A549 (cell line): ENCODE data around the gene PPP1R9B.

ENCODE experiments used
- CEBPB ChIP-seq, 2 experiments: fragments of >200 bp in 1 of 2; sonication (Bioruptor Twin) in 1 of 2; formaldehyde crosslinking in 1 of 2; IDR thresholded peaks; 2 replicates each; pipeline ENCODE4 v1.6.1; 2012 to 2016
- CTCF ChIP-seq: fragments of >200 bp; sonication (Bioruptor Twin); formaldehyde crosslinking; IDR thresholded peaks from 3 replicates; pipeline ENCODE4 v1.5.1; 2016
- JUN ChIP-seq, 2 experiments: fragments of >200 bp; sonication (Bioruptor Twin); formaldehyde crosslinking; IDR thresholded peaks; 2 replicates in 1 of 2; 3 replicates in 1 of 2; pipeline ENCODE4 v1.6.1; 2016 to 2017
- KDM1A ChIP-seq: fragments of 200-600 bp; sonication (generic); IDR thresholded peaks from 2 replicates; pipeline ENCODE4 v1.6.1; 2016; ENCODE audit warnings: low read depth, mild to moderate bottlenecking
- MYC ChIP-seq: IDR thresholded peaks from 2 replicates; pipeline ENCODE4 v1.6.1; 2012; ENCODE audit warnings: mild to moderate bottlenecking, inconsistent platforms, low read length, improper control_type of control experiment, borderline replicate concordance
- NFE2L2 ChIP-seq: fragments of 150-350 bp; conservative IDR thresholded peaks from 2 replicates; pipeline ENCODE4 v1.6.1; 2014; ENCODE audit warnings: low read length
- POLR2A ChIP-seq: IDR thresholded peaks from 2 replicates; pipeline ENCODE4 v1.6.1; 2012; ENCODE audit warnings: mild to moderate bottlenecking, low read length
- POLR2AphosphoS2 ChIP-seq: conservative IDR thresholded peaks from 2 replicates; pipeline ENCODE4 v1.6.1; 2012; ENCODE audit warnings: low read length, improper control_type of control experiment, inconsistent platforms
- RAD21 ChIP-seq, 2 experiments: fragments of >200 bp in 1 of 2; sonication (Bioruptor Twin) in 1 of 2; formaldehyde crosslinking in 1 of 2; IDR thresholded peaks in 1 of 2; conservative IDR thresholded peaks in 1 of 2; 2 replicates in 1 of 2; 3 replicates in 1 of 2; pipeline ENCODE4 v1.6.1; 2012 to 2018; ENCODE audit warnings: inconsistent platforms in 1 of 2
- RNF2 ChIP-seq: fragments of 200-600 bp; sonication (generic); IDR thresholded peaks from 2 replicates; pipeline ENCODE4 v1.6.1; 2016; ENCODE audit warnings: low read depth, mild to moderate bottlenecking, antibody characterized with exemption, moderate library complexity, borderline replicate concordance
- ZC3H11A ChIP-seq: fragments of 450-650 bp; IDR thresholded peaks from 2 replicates; pipeline ENCODE4 v1.6.1; 2014; ENCODE audit warnings: antibody characterized with exemption, mild to moderate bottlenecking
- TF ChIP-seq, protein P1 (sequence below): IDR thresholded peaks from 2 replicates; pipeline ENCODE4 v1.6.1; 2012
- TF ChIP-seq, protein P2 (sequence below): fragments of 200-600 bp; sonication (generic); IDR thresholded peaks from 2 replicates; pipeline ENCODE4 v1.6.1; 2016; ENCODE audit warnings: antibody characterized with exemption, mild to moderate bottlenecking, moderate library complexity
- TF ChIP-seq, protein P3 (sequence below): fragments of 150-350 bp; IDR thresholded peaks from 2 replicates; pipeline ENCODE4 v1.6.1; 2014; ENCODE audit warnings: low read depth, mild to moderate bottlenecking, low read length

DNA sequence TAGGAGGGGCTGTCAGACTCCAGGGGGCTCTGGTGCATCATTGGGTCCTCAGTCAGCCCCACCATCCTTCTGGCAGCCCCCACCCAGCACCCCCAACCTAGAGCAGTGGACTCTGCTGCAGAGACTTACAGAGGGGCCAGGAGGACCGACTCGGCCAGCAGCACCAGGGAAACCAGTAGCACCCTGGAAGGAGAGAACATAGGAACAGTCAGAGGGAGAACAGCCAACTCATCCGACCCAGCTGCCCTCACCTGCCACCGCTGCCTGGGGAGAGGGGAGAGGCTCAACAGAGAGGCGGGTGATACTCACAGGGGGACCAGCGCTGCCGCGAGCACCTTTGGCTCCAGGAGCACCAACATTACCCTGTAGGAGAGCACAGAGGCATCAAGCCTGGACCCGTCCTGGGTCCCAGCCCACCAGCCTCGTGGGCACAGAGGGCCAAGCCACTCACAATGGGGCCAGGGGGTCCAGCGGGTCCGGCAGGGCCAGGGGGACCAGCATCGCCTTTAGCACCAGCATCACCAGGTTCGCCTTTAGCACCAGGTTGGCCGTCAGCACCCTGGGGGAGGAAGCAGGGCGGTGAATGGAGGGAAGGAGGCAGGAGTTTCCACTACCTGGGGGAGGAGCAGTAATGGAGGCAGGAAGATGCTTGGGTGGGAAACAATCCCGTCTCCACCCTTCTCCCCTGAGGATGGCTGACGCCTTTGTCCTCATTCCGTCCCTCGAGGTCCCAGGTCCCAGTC, 39.2 kb upstream of the PPP1R9B start:
- TF ChIP-seq CTCF = no peak
- TF ChIP-seq, protein P1, sequence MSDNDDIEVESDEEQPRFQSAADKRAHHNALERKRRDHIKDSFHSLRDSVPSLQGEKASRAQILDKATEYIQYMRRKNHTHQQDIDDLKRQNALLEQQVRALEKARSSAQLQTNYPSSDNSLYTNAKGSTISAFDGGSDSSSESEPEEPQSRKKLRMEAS = no peak
- TF ChIP-seq, protein P2, sequence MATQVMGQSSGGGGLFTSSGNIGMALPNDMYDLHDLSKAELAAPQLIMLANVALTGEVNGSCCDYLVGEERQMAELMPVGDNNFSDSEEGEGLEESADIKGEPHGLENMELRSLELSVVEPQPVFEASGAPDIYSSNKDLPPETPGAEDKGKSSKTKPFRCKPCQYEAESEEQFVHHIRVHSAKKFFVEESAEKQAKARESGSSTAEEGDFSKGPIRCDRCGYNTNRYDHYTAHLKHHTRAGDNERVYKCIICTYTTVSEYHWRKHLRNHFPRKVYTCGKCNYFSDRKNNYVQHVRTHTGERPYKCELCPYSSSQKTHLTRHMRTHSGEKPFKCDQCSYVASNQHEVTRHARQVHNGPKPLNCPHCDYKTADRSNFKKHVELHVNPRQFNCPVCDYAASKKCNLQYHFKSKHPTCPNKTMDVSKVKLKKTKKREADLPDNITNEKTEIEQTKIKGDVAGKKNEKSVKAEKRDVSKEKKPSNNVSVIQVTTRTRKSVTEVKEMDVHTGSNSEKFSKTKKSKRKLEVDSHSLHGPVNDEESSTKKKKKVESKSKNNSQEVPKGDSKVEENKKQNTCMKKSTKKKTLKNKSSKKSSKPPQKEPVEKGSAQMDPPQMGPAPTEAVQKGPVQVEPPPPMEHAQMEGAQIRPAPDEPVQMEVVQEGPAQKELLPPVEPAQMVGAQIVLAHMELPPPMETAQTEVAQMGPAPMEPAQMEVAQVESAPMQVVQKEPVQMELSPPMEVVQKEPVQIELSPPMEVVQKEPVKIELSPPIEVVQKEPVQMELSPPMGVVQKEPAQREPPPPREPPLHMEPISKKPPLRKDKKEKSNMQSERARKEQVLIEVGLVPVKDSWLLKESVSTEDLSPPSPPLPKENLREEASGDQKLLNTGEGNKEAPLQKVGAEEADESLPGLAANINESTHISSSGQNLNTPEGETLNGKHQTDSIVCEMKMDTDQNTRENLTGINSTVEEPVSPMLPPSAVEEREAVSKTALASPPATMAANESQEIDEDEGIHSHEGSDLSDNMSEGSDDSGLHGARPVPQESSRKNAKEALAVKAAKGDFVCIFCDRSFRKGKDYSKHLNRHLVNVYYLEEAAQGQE = no peak
- TF ChIP-seq POLR2AphosphoS2 = no peak
- TF ChIP-seq POLR2A = no peak
- no peak for TF ChIP-seq JUN (IDR thresholded peaks at IDR 0.05)
- no peak for TF ChIP-seq RAD21 (conservative IDR thresholded peaks at IDR 0.05 in 1 of 2, IDR thresholded peaks at IDR 0.05 in 1 of 2)
- no peak for TF ChIP-seq RNF2
- no peak for TF ChIP-seq ZC3H11A
- no peak for TF ChIP-seq NFE2L2
- no peak for TF ChIP-seq KDM1A
- TF ChIP-seq, protein P3, sequence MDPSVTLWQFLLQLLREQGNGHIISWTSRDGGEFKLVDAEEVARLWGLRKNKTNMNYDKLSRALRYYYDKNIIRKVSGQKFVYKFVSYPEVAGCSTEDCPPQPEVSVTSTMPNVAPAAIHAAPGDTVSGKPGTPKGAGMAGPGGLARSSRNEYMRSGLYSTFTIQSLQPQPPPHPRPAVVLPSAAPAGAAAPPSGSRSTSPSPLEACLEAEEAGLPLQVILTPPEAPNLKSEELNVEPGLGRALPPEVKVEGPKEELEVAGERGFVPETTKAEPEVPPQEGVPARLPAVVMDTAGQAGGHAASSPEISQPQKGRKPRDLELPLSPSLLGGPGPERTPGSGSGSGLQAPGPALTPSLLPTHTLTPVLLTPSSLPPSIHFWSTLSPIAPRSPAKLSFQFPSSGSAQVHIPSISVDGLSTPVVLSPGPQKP = no peak
- TF ChIP-seq CEBPB (IDR thresholded peaks at IDR 0.05) = no peak
- no peak for TF ChIP-seq MYC
